Activated CD4-positive, alpha-beta T cell treated with anti-CD3 and anti-CD28 coated beads, Interleukin-2, amount 50 U/mL, for 24 hours (primary cell): Measurements from ENCODE around the gene AIP.

Experiments used
- DNase-seq, 2 donors: peaks; one replicate each; pipeline ENCODE4 v3.0.0-alpha.2; 2020; ENCODE audit warnings: low read depth in 1 of 2, low spot score in 1 of 2

The AIP gene

DNA sequence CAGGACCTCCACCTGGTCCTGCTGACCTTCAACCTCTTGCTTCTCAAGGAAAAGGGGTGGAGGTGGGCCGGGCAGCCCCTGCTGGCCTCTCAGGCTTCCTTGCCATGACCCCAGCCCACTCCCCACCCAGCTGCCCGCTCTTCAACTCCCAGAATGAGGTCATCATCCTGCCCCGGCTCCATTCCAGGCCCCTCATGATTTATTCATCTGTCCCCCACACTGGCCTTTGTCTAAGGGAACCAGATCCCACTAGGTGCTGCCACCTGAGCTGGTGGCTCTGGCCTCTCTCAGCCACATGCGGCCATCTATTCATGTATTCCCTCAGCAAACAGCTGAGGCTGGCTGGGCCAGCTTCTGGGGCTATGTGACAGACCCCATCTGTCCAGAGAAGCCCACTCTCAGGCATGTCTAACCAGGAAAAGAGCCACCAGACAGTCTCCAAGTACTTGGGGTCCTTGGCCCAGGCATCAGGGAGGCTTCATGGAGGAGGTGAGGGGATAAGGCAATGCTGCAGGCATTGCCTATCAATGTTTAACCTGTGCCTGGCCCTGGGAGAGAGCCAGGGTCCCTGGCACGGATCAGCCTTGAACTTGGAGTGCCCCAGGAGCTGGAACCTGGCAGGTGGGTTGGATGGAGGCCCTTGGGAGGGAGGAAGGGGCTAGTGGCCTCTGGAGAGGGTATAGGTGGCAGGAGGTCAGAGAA, 42.6 kb downstream of the AIP start:
- no peak for DNase-seq

DNA sequence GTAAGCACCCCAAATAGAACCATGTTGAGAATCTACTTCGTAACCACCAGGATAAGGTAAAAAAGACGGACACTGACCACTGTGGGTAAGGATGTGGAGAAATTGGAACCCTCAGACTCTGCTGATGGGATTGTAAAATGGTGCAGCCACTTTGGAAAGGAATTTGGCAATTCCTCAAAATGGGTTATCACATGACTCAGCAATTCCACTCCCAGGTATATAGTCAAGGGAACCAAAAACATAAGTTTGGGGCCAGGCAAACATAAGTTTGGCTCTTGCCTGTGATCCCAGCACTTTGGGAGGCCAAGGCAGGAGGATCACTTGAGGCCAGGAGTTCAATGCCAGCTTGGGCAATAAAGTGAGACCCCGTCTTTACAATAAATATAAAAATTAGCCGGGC, 45.5 kb downstream of the AIP start:
- DNase-seq = no peak

DNA sequence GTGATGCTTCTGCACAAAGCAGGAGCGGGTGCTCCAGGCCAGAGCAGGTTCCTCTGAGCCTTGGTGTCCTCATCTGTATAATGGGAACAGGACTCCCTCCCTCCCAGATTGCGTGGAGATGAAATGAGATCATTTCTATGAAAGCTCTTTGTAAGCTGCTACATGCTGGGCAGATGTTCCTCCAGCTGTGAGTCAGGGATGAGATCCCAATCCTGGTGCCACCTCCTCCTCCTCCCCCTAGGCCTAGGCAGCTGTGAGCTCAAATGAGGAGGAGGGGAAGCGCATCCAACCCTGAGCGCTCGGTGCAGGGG, 47.4 kb downstream of the AIP start:
- DNase-seq = no peak

DNA sequence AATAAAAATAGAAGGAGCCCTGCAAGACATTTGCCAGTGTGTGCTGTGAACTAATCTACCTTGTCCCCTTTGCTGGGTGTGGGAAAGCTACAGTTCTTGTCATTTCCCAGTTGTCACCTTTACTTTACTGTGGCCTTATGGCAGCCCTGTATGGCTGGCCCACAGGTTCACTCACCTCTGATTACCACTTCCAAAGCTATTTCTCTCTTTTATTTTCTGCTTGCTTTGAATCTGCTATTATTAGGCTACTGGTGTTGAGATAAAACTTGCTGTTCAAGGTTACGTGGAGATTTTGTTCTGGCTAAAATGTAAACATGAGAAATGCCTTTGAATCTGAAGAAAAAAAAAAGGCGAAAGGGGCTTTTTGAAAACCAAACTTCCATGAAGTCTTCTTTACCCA, 50.1 kb downstream of the AIP start:
- DNase-seq = no peak

DNA sequence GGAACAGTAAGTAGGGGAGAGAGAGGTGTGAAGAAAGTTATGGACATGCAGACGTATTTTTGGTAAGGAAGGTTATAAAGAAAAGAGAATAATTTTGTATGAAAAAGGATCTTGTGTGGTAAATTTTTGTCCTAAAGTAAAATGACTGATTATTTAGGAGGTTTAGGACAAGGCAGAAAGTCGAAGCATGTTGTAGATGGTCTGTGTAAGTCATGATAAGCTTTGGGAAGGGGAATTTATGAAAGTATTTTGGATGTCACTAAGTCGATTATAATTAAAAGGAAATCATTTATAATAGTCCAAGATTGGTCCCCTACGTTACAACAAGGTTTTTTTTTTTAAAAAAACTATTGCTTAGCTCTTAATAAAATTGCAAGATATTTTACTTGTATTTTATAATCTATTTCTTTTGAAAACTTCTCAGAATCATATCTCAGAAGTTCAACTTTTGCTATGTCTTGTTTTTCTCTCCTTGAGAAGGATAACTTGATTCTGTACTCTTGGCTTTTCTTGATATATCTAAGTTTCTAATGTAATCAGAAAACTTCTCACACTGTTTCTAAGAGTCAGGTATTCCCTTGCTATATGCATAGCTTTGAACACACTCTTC, 51.3 kb downstream of the AIP start:
- no peak for DNase-seq

DNA sequence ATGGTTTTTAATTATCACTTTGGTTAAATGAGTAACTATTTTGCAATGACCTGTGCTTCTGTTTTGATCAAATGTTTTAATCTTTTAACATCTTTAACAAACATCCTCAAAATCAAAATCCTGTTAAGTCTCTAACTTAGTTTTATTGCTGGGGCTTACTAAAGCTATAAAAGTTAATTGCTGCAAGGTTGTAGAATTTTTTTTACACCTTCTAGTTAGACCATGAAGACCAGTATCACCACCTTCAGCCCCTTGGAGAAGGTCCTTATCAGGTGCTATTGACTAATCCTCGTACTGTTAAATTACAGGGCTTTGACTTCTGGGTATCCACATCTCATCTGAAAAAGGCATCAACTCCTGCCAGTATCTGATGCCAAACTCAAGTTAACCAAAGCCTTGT, 52.7 kb downstream of the AIP start:
- no peak for DNase-seq

DNA sequence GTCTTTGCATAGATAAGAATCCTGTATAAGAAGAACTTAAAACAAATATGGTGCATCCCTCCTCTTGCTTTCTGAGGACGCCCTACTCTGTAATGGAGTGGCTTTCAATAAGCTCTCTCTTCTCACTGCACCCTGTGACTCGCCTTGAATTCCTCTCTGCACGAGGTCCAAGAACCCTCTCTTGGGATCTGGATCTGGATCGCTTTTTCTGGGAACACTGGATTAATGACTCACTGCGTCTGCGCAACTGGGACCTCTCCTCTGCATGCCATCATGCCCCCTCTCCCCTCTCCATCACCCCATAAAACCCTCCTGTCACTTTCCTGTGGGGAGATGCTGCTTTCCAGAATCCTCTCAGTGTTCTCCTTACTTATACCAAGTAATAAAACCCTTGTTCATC, 55.5 kb downstream of the AIP start:
- DNase-seq = no peak

DNA sequence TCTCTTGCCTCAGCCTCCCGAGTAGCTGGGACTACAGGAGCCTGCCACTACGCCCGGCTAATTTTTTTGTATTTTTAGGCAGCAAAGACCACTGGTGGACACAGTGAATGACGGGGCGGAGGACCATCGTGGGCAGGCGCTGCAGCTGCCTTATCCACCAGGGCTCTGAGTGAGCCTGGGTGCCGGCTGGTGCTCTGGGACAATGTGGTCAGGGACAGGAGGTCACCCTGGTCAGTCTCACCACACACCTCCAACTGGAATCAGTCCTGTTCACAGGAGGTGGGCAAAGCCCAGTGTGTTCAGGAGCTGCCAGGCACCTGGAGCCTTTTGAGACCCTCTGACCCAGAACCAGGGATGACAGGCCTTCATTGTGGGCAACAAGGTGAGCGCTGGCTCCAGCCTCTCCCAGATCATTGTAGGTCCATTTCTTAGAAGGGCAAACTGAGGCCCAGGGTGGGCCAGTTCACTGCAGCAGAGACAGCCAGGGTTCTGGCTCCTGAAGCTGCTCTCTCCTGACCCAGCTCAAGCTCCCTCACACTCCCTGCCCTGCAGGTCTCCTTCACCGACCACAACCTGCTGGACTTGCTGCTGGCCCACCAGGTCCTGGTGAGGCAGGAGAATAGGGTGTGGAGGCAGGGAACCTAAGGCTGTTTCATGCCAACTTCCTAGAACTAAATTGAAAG, 56.1 kb downstream of the AIP start:
- DNase-seq = no peak

DNA sequence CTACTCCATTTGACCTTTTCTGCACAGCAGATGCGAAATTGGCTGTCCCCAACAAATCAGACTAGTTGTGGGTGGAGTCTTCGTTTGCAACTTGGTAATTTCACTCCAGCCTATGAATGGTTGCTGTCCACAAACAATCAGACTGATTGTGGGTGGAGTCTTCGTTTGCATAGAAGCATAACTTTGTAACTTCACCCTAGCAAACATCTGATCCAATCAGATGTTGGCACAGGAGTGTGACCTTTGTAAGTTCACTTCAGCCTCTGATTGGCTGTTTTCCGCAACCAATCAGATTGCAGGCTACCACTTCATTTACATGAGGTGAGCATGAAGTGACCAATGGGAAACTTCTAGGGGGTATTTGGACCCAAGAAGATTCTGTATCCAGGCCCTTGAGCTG, 56.7 kb downstream of the AIP start:
- DNase-seq = no peak
